Activated naive CD4-positive, alpha-beta T cell treated with Interleukin-2 at 50 U/mL for 16 hours (primary cell): ENCODE data around the gene SPAG16.
"Not testable (repeated sequence)": the region's sequence is repeated elsewhere in the genome, so short reads cannot be mapped to it uniquely, and the experiment has no call there.

Experiments used
- DNase-seq: peaks from one replicate; pipeline ENCODE4 v3.0.0-alpha.2; 2020

SPAG16 gene

DNA sequence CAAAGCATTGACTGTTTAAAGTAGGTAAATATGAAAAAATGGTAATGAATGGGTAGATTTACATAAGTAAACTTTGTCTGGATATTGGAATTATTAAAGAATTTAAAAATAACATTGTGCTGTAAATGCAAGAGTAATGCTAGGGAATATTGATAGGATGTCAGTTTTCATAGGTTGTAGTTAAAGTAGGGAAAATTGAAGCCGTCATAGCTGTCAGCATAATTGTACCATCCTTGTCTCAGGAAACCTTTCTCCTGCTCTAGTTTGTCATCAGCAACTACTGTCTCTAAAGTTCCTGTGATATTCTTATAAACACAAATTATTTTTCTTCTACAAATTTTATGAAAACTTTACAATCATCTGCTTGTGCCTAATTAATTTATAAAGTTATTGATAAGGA, 10.1 kb upstream of the SPAG16 start:
- DNase-seq = no peak

DNA sequence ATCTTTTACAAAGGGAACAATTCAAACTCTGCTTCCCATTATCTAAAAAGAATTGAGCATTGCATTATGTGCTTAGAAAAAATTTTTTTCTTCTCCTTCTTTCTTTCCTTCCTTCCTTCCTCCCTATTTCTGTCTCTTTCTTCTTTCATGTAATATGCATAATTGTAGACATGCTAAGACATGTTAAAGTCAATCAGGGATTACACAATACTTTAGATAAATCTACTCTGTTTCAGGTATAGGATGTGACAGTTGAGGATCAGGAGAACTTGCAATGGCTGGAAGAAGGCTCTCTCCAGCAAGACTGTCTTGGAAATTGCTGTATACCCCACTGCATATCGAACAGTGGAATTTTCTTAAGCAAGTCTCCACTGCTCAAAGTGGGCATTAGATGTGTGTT, 9.0 kb upstream of the SPAG16 start:
- DNase-seq = no peak

DNA sequence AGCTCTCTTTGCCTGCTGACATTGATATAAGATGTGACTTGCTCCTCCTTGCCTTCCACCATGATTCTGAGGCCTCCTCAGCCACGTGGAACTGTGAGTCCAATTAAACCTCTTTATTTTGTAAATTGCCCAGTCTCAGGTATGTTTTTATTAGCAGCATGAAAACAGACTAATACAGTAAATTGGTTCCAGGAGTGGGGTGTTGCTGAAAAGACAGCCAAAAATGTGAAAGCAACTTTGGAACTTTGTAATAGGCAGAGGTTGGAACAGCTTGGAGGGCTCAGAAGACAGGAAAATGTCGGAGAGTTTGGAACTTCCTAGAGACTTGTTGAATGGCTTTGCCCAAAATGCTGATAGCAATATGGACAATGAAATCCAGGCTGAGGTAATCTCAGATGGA, 7.1 kb upstream of the SPAG16 start:
- DNase-seq = not testable (repeated sequence)

DNA sequence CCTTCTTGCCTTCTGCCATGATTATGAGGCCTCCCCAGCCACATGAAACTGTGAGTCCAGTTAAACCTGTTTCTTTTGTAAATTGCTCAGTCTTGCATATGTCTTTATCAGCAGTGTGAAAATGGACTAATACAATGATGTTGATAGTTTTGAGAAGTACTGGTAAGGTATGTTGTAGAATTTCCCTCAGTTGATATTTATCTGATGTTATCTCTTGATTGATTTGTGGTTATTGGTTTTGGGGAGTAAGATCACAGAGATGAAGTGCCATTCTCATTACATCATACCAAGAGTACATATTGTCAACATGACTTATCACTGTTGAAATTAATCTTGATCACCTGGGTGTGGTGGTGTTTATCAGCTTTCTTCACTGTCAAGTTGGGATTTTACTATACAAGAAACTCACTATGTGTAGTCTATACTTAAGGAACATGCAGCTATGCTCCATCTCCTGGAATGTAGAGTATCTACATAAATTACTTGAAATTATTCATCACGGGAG, 5.1 kb upstream of the SPAG16 start:
- DNase-seq = no peak

DNA sequence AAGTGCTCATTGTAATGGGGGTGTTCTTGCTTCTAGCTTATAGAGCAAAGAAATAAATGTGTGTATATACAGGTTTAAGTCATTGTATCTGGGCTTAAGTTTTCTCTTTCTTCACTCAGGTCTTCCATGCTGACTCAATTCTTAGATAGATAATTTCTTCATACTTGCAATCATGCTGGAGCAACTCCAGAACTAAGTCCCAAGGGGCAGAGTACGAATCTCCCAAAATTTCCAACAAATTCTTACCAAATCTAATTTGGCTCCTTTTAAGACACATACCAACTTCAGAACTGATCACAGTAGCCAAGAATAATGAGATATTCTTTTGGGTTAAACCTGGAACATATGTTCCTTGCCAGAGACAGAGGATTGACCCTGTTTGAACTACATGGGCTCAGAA, 4.3 kb upstream of the SPAG16 start:
- DNase-seq = no peak

DNA sequence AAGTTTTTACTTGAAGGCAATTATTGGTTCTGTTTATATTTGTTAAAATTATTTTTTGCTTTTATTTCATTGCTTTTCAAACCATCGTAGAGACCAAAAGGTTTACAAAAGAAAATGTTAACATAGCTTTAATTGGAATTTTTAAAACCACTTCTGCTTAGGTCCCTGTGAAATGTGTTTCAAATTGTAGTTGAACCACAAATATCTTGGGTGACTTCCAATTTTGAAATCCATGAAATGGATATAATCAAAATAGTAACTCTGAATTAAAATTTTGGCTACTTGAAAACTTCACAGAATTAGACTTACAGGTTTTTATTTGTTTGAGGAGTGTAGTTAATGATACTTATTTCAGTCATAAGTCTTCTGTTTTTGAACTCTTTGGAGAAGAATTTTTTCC, 3.1 kb upstream of the SPAG16 start:
- no peak for DNase-seq

DNA sequence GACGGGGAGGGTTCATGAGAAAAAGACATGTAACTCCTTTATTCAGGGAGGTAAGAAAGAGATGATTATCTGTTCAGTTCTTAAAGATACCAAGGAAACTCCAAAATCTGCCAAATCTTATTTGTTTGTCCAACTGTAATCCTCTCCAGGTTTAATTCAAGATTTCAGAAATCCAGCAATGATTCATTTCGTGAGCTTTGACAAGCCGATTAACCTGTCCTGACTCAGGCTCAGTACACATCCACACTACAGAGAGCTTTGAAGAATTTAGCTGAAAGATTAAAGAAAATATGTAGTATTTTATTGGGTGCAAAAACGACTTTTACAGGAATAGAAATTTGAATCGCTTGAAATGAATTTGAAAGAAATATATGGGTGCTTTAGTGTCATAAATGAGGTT, 1.1 kb downstream of the SPAG16 start:
- DNase-seq = no peak

DNA sequence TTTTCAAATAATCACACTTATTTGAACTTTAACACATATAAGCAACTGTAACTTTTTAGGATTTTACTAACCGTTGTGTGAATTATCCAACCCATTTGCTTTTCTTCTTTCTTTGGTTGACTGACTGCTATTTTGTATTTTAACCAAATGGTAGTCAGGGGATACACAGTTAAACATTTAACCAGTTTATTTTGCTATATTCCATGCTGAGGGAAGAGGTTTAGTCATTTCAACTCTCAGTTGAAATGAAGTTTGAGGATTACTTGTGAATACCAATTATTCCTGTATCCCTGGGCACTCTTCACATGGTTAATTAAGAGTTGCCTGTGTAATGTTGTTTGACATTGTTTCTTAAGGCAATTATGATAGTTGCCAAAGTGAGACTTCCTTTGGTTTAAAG, 1.9 kb downstream of the SPAG16 start:
- DNase-seq = no peak

DNA sequence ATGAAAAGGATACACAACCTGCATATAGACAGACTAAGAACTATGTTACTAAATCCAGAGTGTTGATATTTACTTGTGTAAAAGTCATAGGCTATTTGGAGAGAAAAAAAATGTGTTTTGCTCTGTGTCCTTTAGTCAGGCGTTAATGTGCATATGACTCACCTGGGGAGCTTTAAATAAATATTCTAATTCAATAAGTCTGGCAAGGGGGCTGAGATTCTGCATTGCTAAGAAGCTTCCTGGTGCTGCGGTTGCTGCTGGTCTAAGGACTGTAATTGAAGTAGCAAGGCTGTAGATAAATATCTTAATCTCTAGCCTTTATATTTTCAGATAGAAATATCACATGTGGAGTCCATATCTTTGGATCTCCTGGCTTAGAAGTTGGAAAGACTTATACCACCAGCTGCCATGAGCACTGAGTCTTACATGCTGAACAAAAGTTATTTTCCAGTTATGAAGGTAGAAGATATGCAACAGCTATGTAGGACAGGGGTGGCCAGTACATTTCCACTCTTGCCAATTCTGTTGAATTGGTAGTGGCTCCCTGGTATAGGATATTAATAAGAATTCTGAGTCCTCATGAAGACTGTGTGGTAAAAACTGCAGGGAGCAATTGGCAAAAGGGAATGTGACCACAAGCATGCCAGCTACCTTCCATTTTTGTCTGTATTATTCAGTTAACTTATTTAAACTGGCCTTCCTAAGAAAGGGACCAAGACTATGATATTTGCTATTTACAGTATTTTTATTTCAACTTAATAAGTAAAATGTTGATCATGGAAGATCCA, 4.8 kb downstream of the SPAG16 start:
- DNase-seq = no peak

DNA sequence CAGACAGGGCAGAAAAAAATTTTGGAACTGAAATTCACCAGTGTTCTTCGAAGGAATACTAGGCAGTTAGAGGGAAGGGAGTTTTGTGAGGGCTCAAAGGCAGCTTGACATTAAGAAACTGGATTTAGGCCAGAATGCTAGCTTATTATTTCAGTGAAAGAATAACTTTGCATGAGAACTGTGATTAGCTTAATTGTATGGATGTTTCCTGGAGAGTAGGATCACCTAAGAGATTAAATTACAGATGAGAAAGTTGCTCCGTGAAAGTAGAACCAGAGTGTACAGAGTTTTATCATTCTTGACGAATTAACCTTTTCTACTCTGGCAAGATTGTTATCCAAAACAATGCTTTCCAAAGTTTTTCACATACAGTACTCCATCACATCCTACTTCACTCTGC, 6.2 kb downstream of the SPAG16 start:
- DNase-seq = no peak

DNA sequence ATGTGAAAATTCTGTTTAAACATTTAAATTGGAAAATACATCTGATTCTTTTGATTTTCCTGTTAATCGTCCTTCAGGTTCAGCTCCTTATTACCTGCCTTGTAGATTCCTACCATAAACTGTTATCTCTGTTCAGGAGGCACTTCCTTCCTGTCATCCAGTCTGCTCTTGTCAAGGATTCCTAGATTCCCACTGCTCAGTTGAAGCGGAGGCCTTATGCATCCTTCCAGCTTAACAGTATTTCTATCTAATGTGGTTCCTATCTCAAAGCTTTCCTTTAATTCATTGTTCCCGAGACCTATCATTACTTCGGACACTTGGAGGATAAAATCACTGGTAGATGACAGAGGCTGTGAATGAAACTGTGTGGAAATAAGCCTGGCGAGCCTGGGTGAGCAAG, 12.0 kb downstream of the SPAG16 start:
- no peak for DNase-seq

DNA sequence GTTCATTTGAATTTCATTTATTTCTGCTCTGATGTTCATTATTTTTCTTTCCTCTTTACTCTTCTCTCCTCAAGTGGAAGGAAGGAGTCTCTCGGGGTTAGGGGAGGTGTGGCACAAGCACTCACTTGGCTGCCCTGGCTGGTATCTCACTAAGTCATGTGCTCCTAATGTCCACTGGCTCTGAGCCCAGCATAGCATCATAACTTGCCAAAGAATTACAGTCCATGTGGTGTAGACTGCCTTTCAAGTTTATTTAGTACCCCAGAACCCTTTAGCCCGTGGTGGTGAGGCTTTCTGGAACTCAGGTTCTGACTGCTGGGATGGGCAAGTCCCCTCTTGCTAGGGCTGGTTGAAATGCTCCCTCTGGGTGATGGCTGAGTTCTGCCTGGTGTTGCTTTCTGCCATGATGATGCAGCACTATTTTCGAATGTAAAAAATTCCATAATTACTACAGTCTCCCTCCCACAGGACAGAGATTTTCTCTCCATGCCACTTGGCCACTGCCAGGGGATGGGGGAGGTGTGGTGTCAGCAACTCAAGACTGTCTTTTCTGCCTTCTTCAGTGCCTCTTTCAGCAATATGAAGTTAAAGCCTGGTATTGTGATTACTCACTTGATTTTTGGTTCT, 22.2 kb downstream of the SPAG16 start:
- DNase-seq = no peak

DNA sequence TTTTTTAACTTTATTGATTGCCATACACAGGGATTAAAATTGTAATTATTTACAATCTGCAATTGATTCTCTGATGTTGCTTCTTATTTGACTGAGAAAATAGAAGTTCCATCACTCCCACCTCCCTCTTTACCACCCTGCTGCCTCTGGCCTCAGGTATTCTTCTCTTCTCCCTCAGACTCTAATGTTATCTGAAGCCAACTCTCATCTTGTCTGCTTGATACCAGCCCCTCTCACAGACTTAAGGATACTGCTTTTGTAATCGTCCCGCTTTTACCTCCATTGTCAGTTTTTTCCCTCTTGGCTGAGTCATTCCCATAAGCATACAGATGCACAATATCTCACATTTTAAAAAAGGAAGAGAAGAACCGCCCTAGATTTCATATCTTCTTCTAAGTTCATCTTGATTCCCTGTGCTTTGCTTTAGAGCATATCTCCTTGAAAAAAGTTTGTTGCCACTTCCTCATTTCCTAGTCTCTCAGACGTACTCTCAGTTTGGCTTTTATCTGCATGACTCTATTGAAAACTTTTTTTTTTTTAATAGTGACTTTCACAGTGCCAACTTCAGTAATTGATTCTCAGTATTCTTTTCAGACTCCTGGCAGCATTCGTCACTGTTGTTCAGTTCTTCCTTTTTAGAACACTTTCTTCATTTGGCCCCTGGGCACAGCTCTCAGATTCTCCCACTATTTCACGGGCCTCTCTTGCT, 31.1 kb downstream of the SPAG16 start:
- no peak for DNase-seq

DNA sequence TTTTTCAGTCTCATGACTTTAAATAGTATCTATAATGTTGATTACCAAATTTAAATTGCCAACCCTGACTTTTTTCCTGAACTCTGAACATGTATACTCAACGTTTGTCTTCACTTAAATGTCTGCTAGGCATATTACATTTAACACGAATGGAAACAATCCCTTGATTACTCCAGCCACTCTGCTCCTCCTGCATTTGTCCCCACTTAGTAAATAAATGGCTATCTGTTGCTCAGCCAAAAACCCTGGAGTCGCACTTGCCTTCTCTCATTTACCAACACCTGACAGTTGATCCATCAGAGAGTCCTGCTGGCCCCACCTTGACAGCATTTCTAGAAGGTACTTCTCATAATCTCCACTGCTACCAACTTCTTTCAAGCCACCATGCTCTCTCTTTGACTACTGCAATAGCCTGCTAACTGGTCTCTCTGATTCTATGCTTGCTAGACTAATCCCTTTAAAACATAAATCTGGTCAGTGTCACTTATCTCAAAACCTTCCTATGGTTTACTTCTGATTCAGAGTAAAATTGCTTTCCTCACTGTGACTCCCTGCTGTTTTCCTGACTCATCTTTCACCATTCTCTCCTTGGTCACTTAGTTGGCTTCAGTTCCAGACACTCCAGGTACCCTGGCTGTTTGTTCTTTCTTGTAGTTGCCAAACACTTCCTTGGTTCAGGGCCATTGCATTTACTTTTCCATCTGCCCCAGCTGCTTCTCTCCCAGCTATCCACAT, 31.9 kb downstream of the SPAG16 start:
- no peak for DNase-seq

DNA sequence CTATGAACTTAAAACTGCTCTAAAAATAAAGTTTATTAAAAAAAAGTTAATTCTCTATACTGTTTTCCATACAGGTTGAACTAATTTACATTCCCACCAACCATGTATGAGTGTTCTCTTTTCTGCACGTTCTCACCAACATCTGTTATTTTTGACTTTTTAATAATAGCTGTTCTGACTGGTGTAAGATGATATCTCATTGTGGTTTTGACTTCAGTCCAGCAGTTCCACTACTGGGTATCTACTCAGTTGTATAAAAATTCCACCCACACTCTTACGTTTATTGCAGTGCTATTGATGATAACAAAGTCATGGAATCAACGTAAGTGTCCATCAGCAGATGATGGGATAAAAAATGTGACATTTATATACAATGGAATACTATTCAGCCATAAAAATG, 33.7 kb downstream of the SPAG16 start:
- no peak for DNase-seq

DNA sequence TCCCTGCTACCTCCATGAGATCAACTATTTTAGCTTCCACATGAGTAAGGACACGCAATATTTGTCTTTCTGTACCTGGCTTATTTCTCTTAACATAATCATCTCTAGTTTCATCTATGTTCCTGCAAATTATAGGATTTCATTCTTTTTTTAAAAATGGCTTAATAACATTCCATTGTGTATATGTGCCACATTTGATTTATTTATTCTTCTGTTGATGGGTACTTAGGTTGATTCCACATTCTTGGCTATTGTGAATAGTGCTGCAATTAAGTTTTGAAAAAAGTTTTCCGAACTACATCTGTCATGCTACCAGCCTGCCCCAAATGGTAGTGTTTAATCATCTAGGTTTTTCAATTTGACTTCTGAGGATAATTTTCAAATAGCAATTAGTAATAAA, 36.3 kb downstream of the SPAG16 start:
- no peak for DNase-seq

DNA sequence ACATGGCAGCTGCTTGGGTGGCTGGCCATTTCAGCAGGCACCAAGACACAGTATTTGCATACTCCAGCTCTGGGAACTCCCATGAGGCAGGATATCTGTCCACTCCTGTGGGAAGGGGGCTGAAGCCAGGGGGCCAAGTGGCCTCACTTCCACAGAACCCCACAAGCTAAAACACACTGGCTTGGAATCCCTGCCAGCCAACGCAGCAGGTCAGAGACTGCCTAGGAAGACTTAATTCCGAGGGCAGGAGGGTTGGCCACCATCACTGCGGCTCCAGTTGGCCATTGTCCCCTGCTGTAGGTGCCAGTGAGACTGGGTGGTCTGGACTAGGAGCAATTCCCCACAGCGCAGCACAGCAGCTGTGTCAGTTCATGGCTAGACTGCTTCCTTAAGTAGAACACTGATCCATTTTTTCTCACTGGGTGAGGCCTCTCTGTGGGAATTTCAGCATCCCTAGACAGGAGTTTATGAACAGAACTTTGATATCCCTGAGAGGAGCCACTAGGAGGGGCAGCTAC, 52.0 kb downstream of the SPAG16 start:
- DNase-seq = no peak

DNA sequence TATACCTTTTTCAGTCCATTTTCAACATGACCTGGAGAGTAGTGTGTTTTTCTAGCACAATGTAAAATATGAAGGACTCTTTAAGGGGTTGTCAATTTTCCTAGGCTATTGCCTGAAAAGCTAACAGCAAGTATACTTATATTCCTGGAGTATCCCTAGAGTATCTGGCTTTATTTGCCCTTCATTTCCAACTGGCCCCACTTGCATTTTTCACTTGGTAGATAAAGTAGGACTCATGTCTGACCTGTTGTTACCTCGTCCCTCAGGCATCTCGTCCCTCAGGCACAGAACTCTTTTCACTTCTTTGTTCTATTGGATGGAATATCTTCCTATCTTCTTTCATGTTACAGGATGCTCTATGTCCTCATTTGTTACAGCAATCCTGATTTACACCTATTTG, 69.2 kb downstream of the SPAG16 start:
- no peak for DNase-seq

DNA sequence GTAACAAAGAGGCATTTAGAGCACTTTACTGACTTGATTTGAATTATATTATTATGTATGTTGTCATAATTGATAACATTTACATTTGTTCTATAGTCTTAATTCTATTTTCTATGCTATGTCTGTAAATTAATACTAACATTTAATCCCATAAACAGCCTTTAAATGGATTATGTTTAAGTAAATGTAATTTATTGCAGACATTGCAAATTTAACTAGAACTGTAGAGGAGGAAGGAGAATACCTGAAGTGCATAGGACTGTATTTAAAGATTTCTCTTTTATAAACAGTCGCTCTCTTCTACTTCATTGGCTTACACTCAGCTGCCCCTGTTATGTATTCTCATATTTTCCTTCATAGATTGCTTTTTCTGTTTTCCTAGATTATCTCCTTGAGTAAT, 92.4 kb downstream of the SPAG16 start:
- DNase-seq = no peak

DNA sequence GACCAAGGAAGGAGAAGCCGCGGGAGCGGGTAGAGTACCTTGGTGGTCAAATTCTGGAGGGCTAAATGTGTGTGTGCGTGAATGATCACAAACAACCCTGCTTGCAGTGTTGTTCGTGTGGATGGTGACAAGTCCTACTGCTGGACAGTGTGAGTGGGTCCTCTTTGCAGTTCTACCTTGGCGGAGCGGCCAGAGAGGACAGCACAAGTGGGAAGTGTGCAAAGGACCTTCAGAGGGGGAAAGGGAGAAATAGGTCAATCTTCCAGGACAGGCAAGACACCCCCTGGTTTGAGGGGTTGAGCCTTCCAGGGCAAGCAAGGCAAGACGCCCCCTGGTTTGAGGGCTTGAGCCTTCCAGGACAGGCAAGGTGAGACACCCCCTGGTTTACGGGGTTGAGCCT, 122.8 kb downstream of the SPAG16 start:
- not testable (repeated sequence) for DNase-seq

DNA sequence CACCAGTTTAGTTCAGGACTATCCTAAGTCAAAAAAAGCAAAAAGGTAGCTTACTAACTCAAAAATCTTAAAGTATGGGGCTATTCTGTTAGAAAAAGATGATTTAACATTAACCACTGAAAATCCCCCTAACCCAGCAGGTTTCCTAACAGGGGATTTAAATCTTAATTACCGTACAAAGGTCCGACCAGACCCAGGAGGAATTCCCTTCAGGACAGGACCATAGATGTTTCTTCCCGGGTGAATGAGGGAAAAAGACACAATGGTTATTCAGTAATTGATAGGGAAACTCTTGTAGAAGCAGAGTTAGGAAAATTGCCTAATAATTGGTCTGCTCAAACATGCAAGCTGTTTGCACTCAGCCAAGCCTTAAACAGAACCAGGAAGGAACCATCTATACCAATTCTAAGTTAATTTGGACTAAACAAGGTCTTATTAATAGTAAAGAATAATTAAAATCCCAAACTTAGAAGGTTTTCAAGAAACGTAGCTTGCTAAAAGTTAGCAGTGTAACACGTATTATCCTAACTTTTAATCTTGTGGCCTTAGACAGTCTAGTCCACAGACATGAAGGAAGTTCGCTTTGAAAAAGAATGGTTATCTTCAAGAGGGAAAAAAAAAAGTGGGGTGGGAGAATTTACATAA, 124.3 kb downstream of the SPAG16 start:
- not testable (repeated sequence) for DNase-seq

DNA sequence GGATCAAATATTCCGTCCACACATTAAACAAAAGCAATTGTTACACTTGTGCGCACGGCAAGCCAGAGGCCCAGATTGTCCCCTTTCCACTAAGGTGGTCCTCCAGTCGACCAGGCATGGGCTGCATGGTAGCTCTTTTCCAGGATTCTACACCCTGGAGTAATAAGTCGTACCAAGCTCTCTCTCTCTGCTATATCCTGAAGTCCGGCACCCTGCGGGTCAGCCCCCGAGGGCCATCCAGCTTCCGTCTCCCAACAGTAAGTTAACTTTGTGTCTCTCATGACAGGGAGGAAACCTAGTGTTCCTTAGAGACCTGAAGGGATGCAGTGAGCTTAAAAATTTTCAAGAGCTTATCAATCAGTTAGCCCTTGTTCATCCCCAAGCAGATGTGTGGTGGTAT, 126.4 kb downstream of the SPAG16 start:
- DNase-seq = not testable (repeated sequence)
